ENCODE results near the gene HIRA. TPM values are rescaled to one million over a fixed set of nuclear protein-coding genes. Genes with fewer than 3 reads are reported as not detected.

The HIRA gene
- total RNA-seq, 2 experiments from 2014 or later = 52.0 to 52.8 TPM

GRCh38 chr22:19412478-19412877 is 19.1 kb downstream of the HIRA start:
- peaks cover 40% of the 10 kb centered on the region for H3K36me3 Mint-ChIP-seq (ENCODE audit: low read depth)
- H3K27me3 Mint-ChIP-seq = no peaks in the 10 kb centered on the region
- DNase-seq = no peak
- H3K4me3 Mint-ChIP-seq = no peak overlapping the region
- H3K4me1 Mint-ChIP-seq = peaks cover 21% of the 10 kb centered on the region
- ChIA-PET POLR2A (interaction anchor here (1.0 to 1.2 kb wide), 2 partner anchors 20 to 443 kb away, joined by 3 to 4 read pairs; partner anchors contain the start of genes HIRA and MRPL40), CTCF (interaction anchor here (1.0 kb wide), 1 partner anchor 33 kb away, joined by 3 read pairs; no protein-coding TSS in a partner anchor)
- H3K9me3 Mint-ChIP-seq = no peaks in the 10 kb centered on the region
- no peak overlapping the region for H3K27ac Mint-ChIP-seq

- peak overlapping the region; percentile 26 for H3K27ac Mint-ChIP-seq
- no peaks in the 10 kb centered on the region for H3K9me3 Mint-ChIP-seq
- CTCF ChIA-PET = interaction anchor here (1.0 to 1.4 kb wide), 2 partner anchors 33 to 66 kb away, joined by 3 read pairs; no protein-coding TSS in a partner anchor
- peaks cover 44% of the 10 kb centered on the region for H3K36me3 Mint-ChIP-seq (ENCODE audit: low read depth)
- no peak for DNase-seq
- POLR2A ChIA-PET = interaction anchor here (1.0 kb wide), 1 partner anchor 444 kb away, joined by 3 read pairs; no protein-coding TSS in a partner anchor
- no peak overlapping the region for H3K4me3 Mint-ChIP-seq
- peaks cover 19% of the 10 kb centered on the region for H3K4me1 Mint-ChIP-seq
- no peaks in the 10 kb centered on the region for H3K27me3 Mint-ChIP-seq
Measured at GRCh38 chr22:19411690-19412045, 19.9 kb downstream of the HIRA start.

GRCh38 chr22:19410941-19411689 is 20.4 kb downstream of the HIRA start:
- H3K9me3 Mint-ChIP-seq = no peaks in the 10 kb centered on the region
- no peak for DNase-seq
- no peak overlapping the region for H3K27ac Mint-ChIP-seq
- CTCF ChIA-PET = interaction anchor here (1.4 kb wide), 1 partner anchor 66 kb away, joined by 3 read pairs; no protein-coding TSS in a partner anchor
- no peak overlapping the region for H3K4me3 Mint-ChIP-seq
- H3K27me3 Mint-ChIP-seq = no peaks in the 10 kb centered on the region
- H3K36me3 Mint-ChIP-seq (ENCODE audit: low read depth) = peaks cover 48% of the 10 kb centered on the region
- POLR2A ChIA-PET = interaction anchor here (0.7 to 1.0 kb wide), 3 partner anchors 9 to 36 kb away, joined by 3 to 4 read pairs (median 3); partner anchors contain the start of gene HIRA
- peaks cover 19% of the 10 kb centered on the region for H3K4me1 Mint-ChIP-seq

- H3K4me3 Mint-ChIP-seq = no peak overlapping the region
- no peak for DNase-seq
- no peak overlapping the region for H3K27ac Mint-ChIP-seq
- H3K4me1 Mint-ChIP-seq = peaks cover 9% of the 10 kb centered on the region
- ChIA-PET POLR2A (no interaction called here), CTCF (interaction anchor here (0.7 kb wide), 1 partner anchor 14 kb away, joined by 3 read pairs; no protein-coding TSS in a partner anchor)
- peaks cover 65% of the 10 kb centered on the region for H3K36me3 Mint-ChIP-seq (ENCODE audit: low read depth)
- H3K27me3 Mint-ChIP-seq = no peaks in the 10 kb centered on the region
- H3K9me3 Mint-ChIP-seq = no peaks in the 10 kb centered on the region
Measured at GRCh38 chr22:19407649-19408606, 23.6 kb downstream of the HIRA start.

- no peak for DNase-seq
- ChIA-PET CTCF (interaction anchor here (0.6 to 0.8 kb wide), 2 partner anchors 13 to 38 kb away, joined by 3 to 4 read pairs; no protein-coding TSS in a partner anchor), POLR2A (interaction anchor here (0.7 to 1.3 kb wide), 2 partner anchors 16 to 21 kb away, joined by 3 read pairs; no protein-coding TSS in a partner anchor)
- peaks cover 66% of the 10 kb centered on the region for H3K36me3 Mint-ChIP-seq (ENCODE audit: low read depth)
- no peaks in the 10 kb centered on the region for H3K27me3 Mint-ChIP-seq
- no peak overlapping the region for H3K4me3 Mint-ChIP-seq
- H3K9me3 Mint-ChIP-seq = no peaks in the 10 kb centered on the region
- no peak overlapping the region for H3K27ac Mint-ChIP-seq
- peaks cover under 1% of the 10 kb centered on the region for H3K4me1 Mint-ChIP-seq
Measured at GRCh38 chr22:19406846-19407245, 24.7 kb downstream of the HIRA start.

GRCh38 chr22:19406281-19406811 is 25.2 kb downstream of the HIRA start:
- Mint-ChIP-seq H3K27me3 (no peaks in the 10 kb centered on the region), H3K36me3 (ENCODE audit: low read depth) (peaks cover 70% of the 10 kb centered on the region), H3K4me3 (no peak overlapping the region), H3K4me1 (no peaks in the 10 kb centered on the region), H3K9me3 (no peaks in the 10 kb centered on the region), H3K27ac (no peak overlapping the region)
- ChIA-PET CTCF (interaction anchor here (0.6 to 0.8 kb wide), 2 partner anchors 14 to 39 kb away, joined by 3 to 4 read pairs; no protein-coding TSS in a partner anchor), POLR2A (interaction anchor here (0.7 to 1.3 kb wide), 3 partner anchors 14 to 22 kb away, joined by 3 read pairs; no protein-coding TSS in a partner anchor)
- peak; percentile 22 for DNase-seq

- Mint-ChIP-seq H3K9me3 (no peaks in the 10 kb centered on the region), H3K4me3 (no peak overlapping the region), H3K27ac (no peak overlapping the region), H3K27me3 (no peaks in the 10 kb centered on the region), H3K4me1 (no peaks in the 10 kb centered on the region), H3K36me3 (ENCODE audit: low read depth) (peaks cover 77% of the 10 kb centered on the region)
- no peak for DNase-seq
- CTCF ChIA-PET = no interaction called here
- POLR2A ChIA-PET = interaction anchor here (1.0 to 1.3 kb wide), 2 partner anchors 15 to 17 kb away, joined by 3 read pairs; no protein-coding TSS in a partner anchor
Measured at GRCh38 chr22:19405652-19406051, 25.9 kb downstream of the HIRA start.

GRCh38 chr22:19405133-19405532 is 26.4 kb downstream of the HIRA start:
- CTCF ChIA-PET = no interaction called here
- POLR2A ChIA-PET = no interaction called here
- H3K4me1 Mint-ChIP-seq = no peaks in the 10 kb centered on the region
- H3K36me3 Mint-ChIP-seq (ENCODE audit: low read depth) = peaks cover 80% of the 10 kb centered on the region
- no peaks in the 10 kb centered on the region for H3K9me3 Mint-ChIP-seq
- H3K27me3 Mint-ChIP-seq = no peaks in the 10 kb centered on the region
- DNase-seq = no peak
- H3K27ac Mint-ChIP-seq = no peak overlapping the region
- H3K4me3 Mint-ChIP-seq = no peak overlapping the region

- ChIA-PET POLR2A (no interaction called here), CTCF (no interaction called here)
- Mint-ChIP-seq H3K4me1 (no peaks in the 10 kb centered on the region), H3K27ac (no peak overlapping the region), H3K9me3 (no peaks in the 10 kb centered on the region), H3K4me3 (no peak overlapping the region), H3K27me3 (no peaks in the 10 kb centered on the region), H3K36me3 (ENCODE audit: low read depth) (peaks cover 77% of the 10 kb centered on the region)
- no peak for DNase-seq
Measured at GRCh38 chr22:19404676-19405075, 26.9 kb downstream of the HIRA start.

GRCh38 chr22:19402642-19403191 is 28.8 kb downstream of the HIRA start:
- Mint-ChIP-seq H3K4me1 (peaks cover 11% of the 10 kb centered on the region), H3K4me3 (no peak overlapping the region), H3K9me3 (no peaks in the 10 kb centered on the region), H3K27me3 (no peaks in the 10 kb centered on the region), H3K27ac (no peak overlapping the region), H3K36me3 (ENCODE audit: low read depth) (peaks cover 71% of the 10 kb centered on the region)
- no peak for DNase-seq
- ChIA-PET CTCF (no interaction called here), POLR2A (no interaction called here)

GRCh38 chr22:19401483-19401882 is 30.1 kb downstream of the HIRA start:
- H3K9me3 Mint-ChIP-seq = no peaks in the 10 kb centered on the region
- no peak overlapping the region for H3K4me3 Mint-ChIP-seq
- CTCF ChIA-PET = no interaction called here
- H3K4me1 Mint-ChIP-seq = peaks cover 11% of the 10 kb centered on the region
- POLR2A ChIA-PET = no interaction called here
- no peak for DNase-seq
- H3K27ac Mint-ChIP-seq = no peak overlapping the region
- no peaks in the 10 kb centered on the region for H3K27me3 Mint-ChIP-seq
- H3K36me3 Mint-ChIP-seq (ENCODE audit: low read depth) = peaks cover 68% of the 10 kb centered on the region

- H3K36me3 Mint-ChIP-seq (ENCODE audit: low read depth) = peaks cover 62% of the 10 kb centered on the region
- no peak overlapping the region for H3K4me3 Mint-ChIP-seq
- DNase-seq = no peak
- H3K9me3 Mint-ChIP-seq = no peaks in the 10 kb centered on the region
- H3K27ac Mint-ChIP-seq = peak overlapping the region; percentile 5
- ChIA-PET CTCF (no interaction called here), POLR2A (no interaction called here)
- peaks cover 11% of the 10 kb centered on the region for H3K4me1 Mint-ChIP-seq
- no peaks in the 10 kb centered on the region for H3K27me3 Mint-ChIP-seq
Measured at GRCh38 chr22:19400881-19401280, 30.7 kb downstream of the HIRA start.

Measured in activated CD4-positive, alpha-beta memory T cell treated with anti-CD3 and anti-CD28 coated beads, Interleukin-2, amount 10 ng/mL, durations not matched to agents 7 days and 5 days (primary cell).